ENCODE data around the gene FCGR3A.
"Not testable (repeated sequence)": the region's sequence is repeated elsewhere in the genome, so short reads cannot be mapped to it uniquely, and the experiment has no call there.

FCGR3A gene

GRCh38 chr1:161549652-161550051 lies at the start of gene FCGR3A:
FCGR3A (minus strand) TSS chr1:161549818; CDS start chr1:161549736, 82 bp downstream.
- DNase-seq, result no peak

- not testable (repeated sequence) for DNase-seq
Measured at GRCh38 chr1:161597077-161597476, 47.5 kb upstream of the FCGR3A start.

- DNase-seq, result not testable (repeated sequence)
Measured at GRCh38 chr1:161595583-161595982, 46.0 kb upstream of the FCGR3A start.

DNA sequence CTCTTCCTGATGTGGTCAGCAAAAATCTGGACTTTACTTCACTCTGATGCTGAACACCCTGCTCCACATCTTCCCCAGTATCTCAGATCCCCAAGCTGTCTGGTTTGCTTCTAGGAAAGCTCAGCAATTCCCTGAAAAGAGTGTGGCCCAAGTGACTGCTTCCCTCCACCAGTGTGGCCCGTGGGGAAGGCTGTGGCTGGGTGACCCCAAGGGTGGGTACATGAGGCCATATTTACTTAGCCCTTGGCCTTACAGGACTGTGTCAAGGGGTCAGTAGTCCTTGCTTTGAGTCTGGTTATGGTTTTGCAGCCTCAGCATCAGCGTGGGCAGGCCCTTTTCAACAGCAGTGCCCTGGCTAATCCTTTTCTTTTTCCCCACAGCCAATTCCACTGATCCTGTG lies 45.6 kb upstream of the FCGR3A start:
- not testable (repeated sequence) for DNase-seq

GRCh38 chr1:161594269-161594984 lies 44.8 kb upstream of the FCGR3A start:
- not testable (repeated sequence) for DNase-seq

- DNase-seq, result not testable (repeated sequence)
Measured at GRCh38 chr1:161593092-161593755, 43.6 kb upstream of the FCGR3A start.

- not testable (repeated sequence) for DNase-seq
Measured at GRCh38 chr1:161592586-161592985, 43.0 kb upstream of the FCGR3A start.

DNA sequence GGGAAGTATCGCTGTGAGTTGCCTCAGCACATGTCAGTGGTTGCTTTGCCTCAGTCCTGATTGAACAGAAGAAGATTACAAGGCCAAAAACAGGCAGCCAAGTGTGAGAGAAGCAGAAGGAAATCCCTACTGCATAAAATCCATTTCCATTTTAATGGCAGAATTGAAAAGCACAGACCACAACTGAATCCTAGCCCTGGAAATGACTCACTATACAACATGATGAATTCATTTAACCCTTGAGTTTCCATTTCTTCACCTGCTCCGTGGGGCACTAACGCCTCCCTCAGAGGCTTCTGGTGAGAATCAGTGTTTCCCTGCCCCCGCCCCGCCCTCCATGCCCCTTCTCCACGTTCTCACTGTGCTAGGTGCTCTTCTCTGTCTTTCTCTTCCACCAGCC lies 40.3 kb upstream of the FCGR3A start:
- not testable (repeated sequence) for DNase-seq

DNA sequence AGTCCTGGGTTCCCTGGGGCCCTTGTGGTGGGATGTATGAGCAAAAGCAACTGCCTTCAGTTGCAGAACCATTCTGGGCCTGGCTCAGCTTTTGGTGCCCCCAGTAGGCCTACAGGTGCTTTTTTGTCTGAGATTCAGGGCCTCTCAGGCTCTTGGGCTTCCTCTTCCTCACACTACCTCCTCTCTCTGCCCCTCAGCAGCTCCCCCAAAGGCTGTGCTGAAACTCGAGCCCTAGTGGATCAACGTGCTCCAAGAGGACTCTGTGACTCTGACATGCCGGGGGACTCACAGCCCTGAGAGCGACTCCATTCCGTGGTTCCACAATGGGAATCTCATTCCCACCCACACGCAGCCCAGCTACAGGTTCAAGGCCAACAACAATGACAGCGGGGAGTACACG lies 39.7 kb upstream of the FCGR3A start:
- DNase-seq, result not testable (repeated sequence)

DNA sequence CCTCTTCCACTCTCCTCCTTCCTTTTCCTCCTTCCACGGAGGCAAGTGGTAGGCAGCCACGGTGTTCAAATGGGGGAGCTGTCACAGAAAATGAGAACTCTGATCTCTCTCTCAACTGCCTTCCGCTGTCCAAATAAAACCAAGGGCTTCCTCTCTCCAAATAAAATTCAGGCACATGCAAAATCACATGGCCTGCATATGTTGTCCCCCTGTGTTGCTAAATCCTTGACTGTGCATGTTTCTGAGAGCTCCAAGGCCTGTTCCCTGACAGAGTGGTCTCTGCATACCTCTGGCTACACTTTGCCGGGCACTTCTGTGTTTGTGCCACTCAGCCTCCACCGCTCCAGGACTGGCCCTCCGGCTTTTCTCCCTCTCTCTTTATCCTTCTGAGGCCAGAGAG lies 39.0 kb upstream of the FCGR3A start:
- not testable (repeated sequence) for DNase-seq

- DNase-seq, result not testable (repeated sequence)
Measured at GRCh38 chr1:161582882-161583281, 33.3 kb upstream of the FCGR3A start.

DNA sequence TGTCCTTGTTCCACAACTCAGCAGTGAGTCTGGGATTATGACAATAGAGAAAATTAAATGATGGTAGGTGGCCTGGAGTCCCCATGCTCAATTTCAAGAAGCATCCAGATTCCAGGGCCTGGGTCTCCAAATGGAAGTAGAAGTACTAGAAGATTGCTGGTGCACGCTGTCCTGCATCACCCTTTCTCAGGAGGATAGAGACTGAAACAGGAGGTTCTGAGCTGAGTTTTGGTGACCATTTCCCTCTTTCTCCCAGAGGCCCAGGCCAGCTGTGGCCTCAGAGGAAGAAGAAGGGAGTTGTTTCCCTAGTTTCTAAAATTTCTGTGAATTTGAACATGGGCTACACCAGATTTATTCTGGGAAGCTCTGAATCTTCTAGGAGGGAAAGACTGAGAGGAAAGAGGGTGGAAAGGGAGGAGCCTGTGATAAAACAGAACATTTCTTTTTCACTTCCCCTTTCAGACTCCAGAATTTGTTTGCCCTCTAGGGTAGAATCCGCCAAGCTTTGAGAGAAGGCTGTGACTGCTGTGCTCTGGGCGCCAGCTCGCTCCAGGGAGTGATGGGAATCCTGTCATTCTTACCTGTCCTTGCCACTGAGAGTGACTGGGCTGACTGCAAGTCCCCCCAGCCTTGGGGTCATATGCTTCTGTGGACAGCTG lies 31.4 kb upstream of the FCGR3A start:
- DNase-seq, result not testable (repeated sequence)

- DNase-seq, result not testable (repeated sequence)
Measured at GRCh38 chr1:161579856-161580507, 30.4 kb upstream of the FCGR3A start.

- not testable (repeated sequence) for DNase-seq
Measured at GRCh38 chr1:161576676-161577075, 27.1 kb upstream of the FCGR3A start.

DNA sequence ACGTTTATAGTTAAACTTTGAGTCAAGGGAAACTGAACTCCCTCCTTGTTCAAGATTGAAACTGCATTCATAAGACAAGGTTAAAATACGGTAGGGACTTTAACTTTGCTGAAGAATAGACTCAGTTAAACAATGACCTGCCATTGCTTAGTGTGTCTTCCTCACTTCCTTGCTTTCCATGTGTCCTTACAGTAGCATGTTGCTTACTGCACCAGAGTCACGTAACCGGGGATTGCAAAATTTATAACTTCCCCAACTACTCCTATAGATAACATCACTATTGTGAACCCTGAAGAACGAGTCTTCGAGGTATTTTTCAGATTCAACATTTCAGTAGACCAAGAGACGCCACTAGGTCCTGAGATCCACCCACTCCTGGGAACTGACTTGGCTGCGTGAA lies 22.1 kb upstream of the FCGR3A start:
- DNase-seq, result not testable (repeated sequence)

DNA sequence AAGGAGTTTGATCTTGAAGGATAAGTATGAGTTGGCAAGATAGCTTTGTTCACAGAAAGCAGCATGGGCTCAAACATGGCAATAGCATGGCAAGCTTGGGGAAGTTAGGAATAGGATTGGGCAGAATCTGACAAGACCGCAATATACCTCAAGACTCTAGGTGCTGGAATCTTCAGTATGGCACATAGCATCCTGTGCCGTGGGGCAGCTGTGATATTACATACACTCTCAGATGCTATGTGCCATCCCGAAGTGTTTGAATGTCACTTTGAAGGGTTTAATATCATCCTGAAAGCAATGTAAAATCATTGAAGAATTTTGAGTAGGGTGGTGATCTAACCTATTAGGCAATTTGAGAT lies 17.0 kb upstream of the FCGR3A start:
- DNase-seq, result not testable (repeated sequence)

DNA sequence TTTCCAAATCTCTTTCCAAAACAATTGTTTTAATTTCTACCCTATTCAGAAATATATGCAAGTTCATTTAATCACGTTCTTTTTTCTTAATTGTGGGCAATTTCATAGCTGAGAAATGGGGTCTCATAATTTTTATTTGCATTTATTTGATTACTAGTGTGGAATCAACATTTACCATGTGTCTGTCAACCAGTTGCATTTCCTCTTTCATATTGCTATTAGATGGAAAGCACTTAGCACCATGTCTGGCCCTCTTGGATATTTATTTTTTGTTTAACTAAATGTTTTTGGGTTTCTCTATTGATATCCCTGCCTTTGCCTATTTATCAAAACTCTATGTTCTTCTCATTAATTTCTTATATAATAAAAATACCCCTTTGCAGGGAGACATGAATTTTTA lies 13.9 kb upstream of the FCGR3A start:
- DNase-seq, result not testable (repeated sequence)

- DNase-seq, result not testable (repeated sequence)
Measured at GRCh38 chr1:161562441-161562840, 12.8 kb upstream of the FCGR3A start.

GRCh38 chr1:161560960-161561715 lies 11.5 kb upstream of the FCGR3A start:
- DNase-seq, result not testable (repeated sequence)

- DNase-seq, result not testable (repeated sequence)
Measured at GRCh38 chr1:161557506-161558450, 8.2 kb upstream of the FCGR3A start.

- not testable (repeated sequence) for DNase-seq
Measured at GRCh38 chr1:161556990-161557389, 7.4 kb upstream of the FCGR3A start.

Measured in NCI-H1694 treated with DMSO at 0.1 percent for 48 hours (cell line).